Fibroblast of peridontal ligament (primary cell): ENCODE results near the gene PLEKHO1.
A peak's percentile ranks its signal among the peaks of the same experiment; 100 is the strongest.
"Not testable (repeated sequence)": the region's sequence is repeated elsewhere in the genome, so short reads cannot be mapped to it uniquely, and the experiment has no call there.

Experiments
- DNase-seq: peaks from one replicate; pipeline ENCODE4 v3.0.0-alpha.2; 2010; ENCODE audit errors: extremely low read depth

PLEKHO1 gene

GRCh38 chr1:150173141-150173585 is 23.4 kb downstream of the PLEKHO1 start:
- DNase-seq: no peak

GRCh38 chr1:150176593-150176992 is 26.9 kb downstream of the PLEKHO1 start:
- no peak for DNase-seq

- no peak for DNase-seq
Observed at GRCh38 chr1:150178548-150178947, 28.8 kb downstream of the PLEKHO1 start.

DNA sequence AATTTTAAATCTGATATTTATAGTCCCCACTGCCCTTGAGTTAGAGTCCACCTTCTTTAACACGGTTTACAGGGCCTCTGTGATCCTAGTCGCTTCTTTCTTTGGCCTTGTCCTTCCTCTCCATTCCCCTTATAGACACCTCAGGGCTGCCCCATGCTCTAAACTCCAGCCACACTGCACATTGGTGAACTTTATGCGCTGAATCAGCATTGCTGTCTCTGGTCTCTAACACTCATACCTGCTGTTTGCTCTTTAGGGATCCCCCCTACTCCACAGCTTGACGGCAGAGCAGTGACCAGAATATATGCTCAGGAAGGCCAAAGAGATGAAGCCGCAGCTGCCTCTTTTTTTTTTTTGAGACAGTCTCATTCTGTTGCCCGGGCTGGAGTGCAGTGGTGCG is 30.2 kb downstream of the PLEKHO1 start:
- no peak for DNase-seq

- no peak for DNase-seq
Observed at GRCh38 chr1:150180474-150180873, 30.8 kb downstream of the PLEKHO1 start.

- no peak for DNase-seq
Observed at GRCh38 chr1:150182247-150182646, 32.5 kb downstream of the PLEKHO1 start.

- no peak for DNase-seq
Observed at GRCh38 chr1:150183061-150183460, 33.3 kb downstream of the PLEKHO1 start.

DNA sequence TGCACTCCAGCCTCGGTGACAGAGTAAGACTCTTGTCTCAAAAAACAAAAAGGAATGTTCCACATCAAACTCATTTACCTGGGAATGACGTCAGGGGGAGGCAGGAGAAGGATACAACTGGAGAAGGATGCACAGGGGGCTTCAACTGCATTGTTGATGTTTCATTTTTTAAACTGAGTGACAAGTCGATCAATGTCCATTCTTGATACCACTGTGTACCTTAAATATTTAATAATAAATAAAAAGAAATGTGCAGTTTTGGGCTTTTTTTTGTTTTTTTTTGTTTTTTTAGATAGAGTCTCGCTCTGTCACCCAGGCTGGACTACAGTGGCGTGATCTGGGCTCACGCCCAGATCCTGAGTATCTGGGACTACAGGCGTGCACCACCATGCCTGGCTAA is 35.8 kb downstream of the PLEKHO1 start:
- no peak for DNase-seq

GRCh38 chr1:150186438-150186788 is 36.7 kb downstream of the PLEKHO1 start:
- DNase-seq: not testable (repeated sequence)

- peak; percentile 68 for DNase-seq
Observed at GRCh38 chr1:150186789-150187559, 37.3 kb downstream of the PLEKHO1 start.

GRCh38 chr1:150187560-150187931 is 37.8 kb downstream of the PLEKHO1 start:
- no peak for DNase-seq

- DNase-seq: peak; percentile 60
Observed at GRCh38 chr1:150192012-150192411, 42.3 kb downstream of the PLEKHO1 start.

DNA sequence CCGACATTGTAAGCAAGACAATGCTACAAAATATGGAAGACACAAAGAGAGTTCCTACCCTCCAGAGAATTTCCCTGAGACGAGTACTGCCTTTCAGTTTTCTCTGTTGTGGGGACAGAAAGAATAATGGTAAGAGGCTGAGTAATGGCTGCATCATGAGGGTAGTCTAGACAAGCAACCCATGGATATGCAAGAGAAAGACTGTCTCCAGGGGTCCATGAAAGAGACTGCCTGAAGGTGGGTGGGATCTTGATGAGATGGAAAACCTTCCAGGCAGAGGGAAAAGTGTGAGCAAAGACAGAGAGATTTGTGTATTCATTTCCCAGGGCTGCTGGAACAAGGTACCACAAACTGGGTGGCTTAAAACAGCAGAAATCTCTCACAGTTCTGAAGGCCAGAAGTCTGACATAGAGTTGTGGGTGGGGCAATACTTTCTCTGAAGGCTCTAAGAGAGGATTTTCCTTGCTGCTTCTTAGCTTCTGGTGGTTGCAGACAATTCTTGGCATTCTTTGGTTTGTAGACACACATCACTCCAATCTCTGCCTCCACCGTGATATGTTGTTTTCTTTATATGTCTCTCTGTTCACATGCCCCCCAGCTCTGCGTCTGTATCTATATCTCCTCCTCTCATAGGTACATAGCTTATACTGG is 44.8 kb downstream of the PLEKHO1 start:
- DNase-seq: peak; percentile 63

DNA sequence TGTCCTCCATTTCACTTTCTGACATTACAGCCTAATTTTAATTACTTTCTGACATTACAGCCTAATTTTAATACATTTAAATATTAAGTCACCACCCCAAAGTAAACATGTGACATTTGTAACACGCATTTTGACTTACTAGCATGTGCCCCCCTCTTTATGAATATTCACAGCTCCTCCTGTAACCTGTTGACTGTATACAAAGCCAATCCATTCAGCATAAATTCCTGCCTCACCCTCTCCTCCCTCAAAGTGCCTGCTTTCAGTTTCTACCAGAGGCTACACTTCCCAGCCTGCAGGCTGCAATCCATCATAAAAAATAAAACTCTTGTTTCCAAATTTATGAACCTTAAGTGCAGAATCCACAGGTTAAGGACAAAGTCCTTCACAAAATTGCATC is 46.7 kb downstream of the PLEKHO1 start:
- DNase-seq: no peak

DNA sequence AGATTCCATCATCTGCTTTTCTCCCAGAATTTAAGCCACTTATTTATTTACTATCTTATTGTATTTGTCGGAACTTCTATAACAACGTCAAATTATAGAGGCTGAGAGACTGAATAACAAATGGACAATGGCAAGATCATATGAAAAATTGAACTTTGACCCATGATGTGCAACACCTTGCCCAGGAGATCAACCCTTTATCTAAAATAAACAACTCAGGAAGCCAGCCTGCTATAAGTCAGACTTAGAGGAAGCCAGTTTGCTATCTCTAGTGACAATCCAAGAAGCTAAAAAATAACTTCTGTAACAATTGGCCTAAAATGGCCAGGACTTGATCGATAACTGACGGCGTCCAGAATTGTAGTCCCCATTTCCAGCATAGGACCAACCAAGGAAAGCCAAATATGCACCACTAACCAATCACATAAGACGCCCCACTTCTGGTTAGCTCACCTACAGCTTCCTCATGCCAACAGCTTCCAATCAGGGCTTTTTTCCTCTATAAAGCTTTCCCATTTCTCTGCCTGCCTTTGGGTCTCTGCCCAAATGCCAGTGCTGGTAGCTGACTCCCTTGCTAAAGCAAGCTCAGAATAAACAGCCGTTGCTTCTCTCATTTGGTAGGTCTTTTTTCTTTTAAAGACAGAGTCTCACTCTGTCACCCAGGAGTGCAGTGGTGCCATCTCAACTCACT is 57.7 kb downstream of the PLEKHO1 start:
- DNase-seq: no peak

GRCh38 chr1:150208460-150208859 is 58.7 kb downstream of the PLEKHO1 start:
- not testable (repeated sequence) for DNase-seq
